WTC11 (cell line): ENCODE data around the gene KPNB1.

Source experiments
- ATF3 ChIP-seq: sonication (generic); formaldehyde crosslinking; conservative IDR thresholded peaks from 2 replicates; pipeline ENCODE4 v1.8.1; 2022; ENCODE audit warnings: mild to moderate bottlenecking, missing genetic modification reagents
- ETV6 ChIP-seq: sonication (generic); formaldehyde crosslinking; IDR thresholded peaks from 2 replicates; pipeline ENCODE4 v1.8.1; 2022; ENCODE audit warnings: mild to moderate bottlenecking, missing genetic modification reagents
- FOXP4 ChIP-seq: sonication (generic); formaldehyde crosslinking; IDR thresholded peaks from 2 replicates; pipeline ENCODE4 v1.8.0; 2022; ENCODE audit warnings: mild to moderate bottlenecking, missing genetic modification reagents
- IRF1 ChIP-seq: sonication (generic); formaldehyde crosslinking; IDR thresholded peaks from 2 replicates; pipeline ENCODE4 v1.8.0; 2023; ENCODE audit warnings: missing genetic modification reagents
- JUN ChIP-seq: sonication (generic); formaldehyde crosslinking; IDR thresholded peaks from 2 replicates; pipeline ENCODE4 v1.8.0; 2023; ENCODE audit warnings: mild to moderate bottlenecking, missing genetic modification reagents
- RELA ChIP-seq: sonication (generic); formaldehyde crosslinking; IDR thresholded peaks from 2 replicates; pipeline ENCODE4 v1.8.1; 2022; ENCODE audit warnings: missing genetic modification reagents, mild to moderate bottlenecking, borderline replicate concordance
- SMAD3 ChIP-seq: sonication (generic); formaldehyde crosslinking; IDR thresholded peaks from 2 replicates; pipeline ENCODE4 v1.8.0; 2022; ENCODE audit warnings: missing genetic modification reagents, mild to moderate bottlenecking, borderline replicate concordance
- TEAD4 ChIP-seq: sonication (generic); formaldehyde crosslinking; IDR thresholded peaks from 2 replicates; pipeline ENCODE4 v1.8.0; 2022; ENCODE audit warnings: mild to moderate bottlenecking, missing genetic modification reagents
- TP53 ChIP-seq: sonication (generic); formaldehyde crosslinking; IDR thresholded peaks from 2 replicates; pipeline ENCODE4 v1.8.1; 2023; ENCODE audit warnings: mild to moderate bottlenecking, missing genetic modification reagents
- ZNF138 ChIP-seq: sonication (generic); formaldehyde crosslinking; conservative IDR thresholded peaks from 2 replicates; pipeline ENCODE4 v1.8.1; 2022; ENCODE audit warnings: mild to moderate bottlenecking, moderate library complexity, missing genetic modification reagents
- ZNF396 ChIP-seq: fragments of 250-450 bp; sonication (Bioruptor Pico); IDR thresholded peaks from 2 replicates; pipeline ENCODE4 v1.8.0; 2021; ENCODE audit warnings: mild to moderate bottlenecking, moderate library complexity, borderline replicate concordance
- TF ChIP-seq, protein P1 (sequence below): fragments of 200-600 bp; IDR thresholded peaks from 2 replicates; pipeline ENCODE4 v1.8.0; 2022; ENCODE audit warnings: antibody characterized with exemption
- TF ChIP-seq, protein P2 (sequence below): sonication (generic); formaldehyde crosslinking; IDR thresholded peaks from 2 replicates; pipeline ENCODE4 v1.8.0; 2023; ENCODE audit warnings: mild to moderate bottlenecking, missing genetic modification reagents

GRCh38 chr17:47676510-47677165, 26.9 kb downstream of the KPNB1 start:
- TF ChIP-seq TP53 (CRISPR knock-in tag), result no peak
- TF ChIP-seq, protein P1, sequence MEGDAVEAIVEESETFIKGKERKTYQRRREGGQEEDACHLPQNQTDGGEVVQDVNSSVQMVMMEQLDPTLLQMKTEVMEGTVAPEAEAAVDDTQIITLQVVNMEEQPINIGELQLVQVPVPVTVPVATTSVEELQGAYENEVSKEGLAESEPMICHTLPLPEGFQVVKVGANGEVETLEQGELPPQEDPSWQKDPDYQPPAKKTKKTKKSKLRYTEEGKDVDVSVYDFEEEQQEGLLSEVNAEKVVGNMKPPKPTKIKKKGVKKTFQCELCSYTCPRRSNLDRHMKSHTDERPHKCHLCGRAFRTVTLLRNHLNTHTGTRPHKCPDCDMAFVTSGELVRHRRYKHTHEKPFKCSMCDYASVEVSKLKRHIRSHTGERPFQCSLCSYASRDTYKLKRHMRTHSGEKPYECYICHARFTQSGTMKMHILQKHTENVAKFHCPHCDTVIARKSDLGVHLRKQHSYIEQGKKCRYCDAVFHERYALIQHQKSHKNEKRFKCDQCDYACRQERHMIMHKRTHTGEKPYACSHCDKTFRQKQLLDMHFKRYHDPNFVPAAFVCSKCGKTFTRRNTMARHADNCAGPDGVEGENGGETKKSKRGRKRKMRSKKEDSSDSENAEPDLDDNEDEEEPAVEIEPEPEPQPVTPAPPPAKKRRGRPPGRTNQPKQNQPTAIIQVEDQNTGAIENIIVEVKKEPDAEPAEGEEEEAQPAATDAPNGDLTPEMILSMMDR, result no peak
- no peak for TF ChIP-seq TEAD4 (CRISPR knock-in tag)
- no peak for TF ChIP-seq RELA (CRISPR knock-in tag)
- TF ChIP-seq ZNF138 (CRISPR knock-in tag), result no peak
- no peak for TF ChIP-seq ZNF396 (CRISPR knock-in tag)
- TF ChIP-seq JUN (CRISPR knock-in tag), result no peak
- no peak for TF ChIP-seq FOXP4
- TF ChIP-seq IRF1, result no peak
- TF ChIP-seq, protein P2, sequence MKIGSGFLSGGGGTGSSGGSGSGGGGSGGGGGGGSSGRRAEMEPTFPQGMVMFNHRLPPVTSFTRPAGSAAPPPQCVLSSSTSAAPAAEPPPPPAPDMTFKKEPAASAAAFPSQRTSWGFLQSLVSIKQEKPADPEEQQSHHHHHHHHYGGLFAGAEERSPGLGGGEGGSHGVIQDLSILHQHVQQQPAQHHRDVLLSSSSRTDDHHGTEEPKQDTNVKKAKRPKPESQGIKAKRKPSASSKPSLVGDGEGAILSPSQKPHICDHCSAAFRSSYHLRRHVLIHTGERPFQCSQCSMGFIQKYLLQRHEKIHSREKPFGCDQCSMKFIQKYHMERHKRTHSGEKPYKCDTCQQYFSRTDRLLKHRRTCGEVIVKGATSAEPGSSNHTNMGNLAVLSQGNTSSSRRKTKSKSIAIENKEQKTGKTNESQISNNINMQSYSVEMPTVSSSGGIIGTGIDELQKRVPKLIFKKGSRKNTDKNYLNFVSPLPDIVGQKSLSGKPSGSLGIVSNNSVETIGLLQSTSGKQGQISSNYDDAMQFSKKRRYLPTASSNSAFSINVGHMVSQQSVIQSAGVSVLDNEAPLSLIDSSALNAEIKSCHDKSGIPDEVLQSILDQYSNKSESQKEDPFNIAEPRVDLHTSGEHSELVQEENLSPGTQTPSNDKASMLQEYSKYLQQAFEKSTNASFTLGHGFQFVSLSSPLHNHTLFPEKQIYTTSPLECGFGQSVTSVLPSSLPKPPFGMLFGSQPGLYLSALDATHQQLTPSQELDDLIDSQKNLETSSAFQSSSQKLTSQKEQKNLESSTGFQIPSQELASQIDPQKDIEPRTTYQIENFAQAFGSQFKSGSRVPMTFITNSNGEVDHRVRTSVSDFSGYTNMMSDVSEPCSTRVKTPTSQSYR (CRISPR knock-in tag), result no peak
- TF ChIP-seq SMAD3, result no peak
- no peak for TF ChIP-seq ETV6 (CRISPR knock-in tag)
- TF ChIP-seq ATF3, result no peak
